DND-41 (cell line): Measurements from ENCODE around the gene GPR176.

Source experiments
- EZH2 ChIP-seq: IDR thresholded peaks from 3 replicates; pipeline ENCODE4 v1.6.1; 2012; ENCODE audit warnings: borderline replicate concordance, low read depth, mild to moderate bottlenecking, moderate library complexity, low read length, inconsistent platforms; ENCODE audit not compliant: severe bottlenecking
- TF ChIP-seq, protein P1 (sequence below): IDR thresholded peaks from 2 replicates; pipeline ENCODE4 v1.5.1; 2012; ENCODE audit warnings: borderline replicate concordance, low read length, moderate library complexity, mild to moderate bottlenecking; ENCODE audit not compliant: poor library complexity, severe bottlenecking; ENCODE audit errors: extremely low read depth

GRCh38 chr15:39947401-39948197 is 27.5 kb upstream of the GPR176 start:
- TF ChIP-seq, protein P1, sequence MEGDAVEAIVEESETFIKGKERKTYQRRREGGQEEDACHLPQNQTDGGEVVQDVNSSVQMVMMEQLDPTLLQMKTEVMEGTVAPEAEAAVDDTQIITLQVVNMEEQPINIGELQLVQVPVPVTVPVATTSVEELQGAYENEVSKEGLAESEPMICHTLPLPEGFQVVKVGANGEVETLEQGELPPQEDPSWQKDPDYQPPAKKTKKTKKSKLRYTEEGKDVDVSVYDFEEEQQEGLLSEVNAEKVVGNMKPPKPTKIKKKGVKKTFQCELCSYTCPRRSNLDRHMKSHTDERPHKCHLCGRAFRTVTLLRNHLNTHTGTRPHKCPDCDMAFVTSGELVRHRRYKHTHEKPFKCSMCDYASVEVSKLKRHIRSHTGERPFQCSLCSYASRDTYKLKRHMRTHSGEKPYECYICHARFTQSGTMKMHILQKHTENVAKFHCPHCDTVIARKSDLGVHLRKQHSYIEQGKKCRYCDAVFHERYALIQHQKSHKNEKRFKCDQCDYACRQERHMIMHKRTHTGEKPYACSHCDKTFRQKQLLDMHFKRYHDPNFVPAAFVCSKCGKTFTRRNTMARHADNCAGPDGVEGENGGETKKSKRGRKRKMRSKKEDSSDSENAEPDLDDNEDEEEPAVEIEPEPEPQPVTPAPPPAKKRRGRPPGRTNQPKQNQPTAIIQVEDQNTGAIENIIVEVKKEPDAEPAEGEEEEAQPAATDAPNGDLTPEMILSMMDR: no peak
- no peak for TF ChIP-seq EZH2
